ENCODE results near the gene BLOC1S6. TPM values are rescaled to one million over a fixed set of nuclear protein-coding genes. Genes with fewer than 3 reads are reported as not detected.

Gene BLOC1S6
- total and polyA plus RNA-seq, 4 donors, result 13.3 to 37.0 (median 21.5) TPM

GRCh38 chr15:45588219-45588875, 1.2 kb downstream of the BLOC1S6 start:
- H3K27ac ChIP-seq (ENCODE audit: low read depth in 1 of 2, low read length in 2 of 2), result peak overlapping the region; percentile 97 to 99
- no peak for TF ChIP-seq CTCF (IDR thresholded peaks at IDR 0.05; ENCODE audit: low read depth, low read length, missing input control)
- no peak for TF ChIP-seq ATF3 (IDR thresholded peaks at IDR 0.05)
- no peak for TF ChIP-seq SP1 (IDR thresholded peaks at IDR 0.05)
- TF ChIP-seq EGR1 (IDR thresholded peaks at IDR 0.05; ENCODE audit: low read depth in 2 of 2), result no peak
- no peak for TF ChIP-seq HNF4A (conservative IDR thresholded peaks at IDR 0.05)
- no peak for TF ChIP-seq HNF4G (IDR thresholded peaks at IDR 0.05)
- no peak for TF ChIP-seq FOXA2 (IDR thresholded peaks at IDR 0.05)
- no peak for TF ChIP-seq GABPA (IDR thresholded peaks at IDR 0.05 in 1 of 2, conservative IDR thresholded peaks at IDR 0.05 in 1 of 2)
- TF ChIP-seq FOXA1 (IDR thresholded peaks at IDR 0.05), result no peak
- no peak for TF ChIP-seq YY1 (IDR thresholded peaks at IDR 0.05)
- no peak for TF ChIP-seq MAX (IDR thresholded peaks at IDR 0.05)
- H3K9me3 ChIP-seq (ENCODE audit: control insufficient read depth in 4 of 4, low read length in 3 of 4), result no peaks in the 10 kb centered on the region
- 31% methylated on average over 6 of the region's 6 CpGs for WGBS
- no peak for DNase-seq (ENCODE audit: low spot score)
- H3K36me3 ChIP-seq (ENCODE audit: control insufficient read depth in 4 of 4, insufficient read depth in 3 of 4, low read depth in 1 of 4, low read length in 3 of 4), result peaks cover 0 to 5% (median 2%) of the 10 kb centered on the region in 4 donors
- H3K4me1 ChIP-seq (ENCODE audit: control insufficient read depth in 4 of 4, insufficient read depth in 4 of 4, low read length in 3 of 4), result peaks cover 0 to 27% (median 20%) of the 10 kb centered on the region in 4 donors
- H3K9ac ChIP-seq (ENCODE audit: low read depth in 1 of 2, low read length in 2 of 2), result peak overlapping the region; percentile 95 to 96
- H3K4me3 ChIP-seq (ENCODE audit: low read depth in 1 of 3, low read length in 3 of 3), result peak overlapping the region; percentile 77 to 96 (median 87)
- no peaks in the 10 kb centered on the region for H3K27me3 ChIP-seq (ENCODE audit: control insufficient read depth in 4 of 4, insufficient read depth in 4 of 4, low read length in 3 of 4)

- Histone ChIP-seq H3K9ac (ENCODE audit: low read depth in 1 of 2, low read length in 2 of 2) (no peak overlapping the region), H3K36me3 (ENCODE audit: control insufficient read depth in 4 of 4, insufficient read depth in 3 of 4, low read depth in 1 of 4, low read length in 3 of 4) (peaks cover 0 to 7% (median 3%) of the 10 kb centered on the region in 4 donors), H3K27ac (ENCODE audit: low read depth in 1 of 2, low read length in 2 of 2) (no peak overlapping the region), H3K27me3 (ENCODE audit: control insufficient read depth in 4 of 4, insufficient read depth in 4 of 4, low read length in 3 of 4) (no peaks in the 10 kb centered on the region), H3K9me3 (ENCODE audit: control insufficient read depth in 4 of 4, low read length in 3 of 4) (no peaks in the 10 kb centered on the region), H3K4me3 (ENCODE audit: low read depth in 1 of 3, low read length in 3 of 3) (no peak overlapping the region), H3K4me1 (ENCODE audit: control insufficient read depth in 4 of 4, insufficient read depth in 4 of 4, low read length in 3 of 4) (peaks cover 0 to 27% (median 20%) of the 10 kb centered on the region in 4 donors)
- no peak for DNase-seq (ENCODE audit: low spot score)
- 87% methylated on average over 5 of the region's 5 CpGs for WGBS
- no peak for TF ChIP-seq JUND (IDR thresholded peaks at IDR 0.05)
- TF ChIP-seq RXRA (IDR thresholded peaks at IDR 0.05), result no peak
- TF ChIP-seq ZBTB33 (IDR thresholded peaks at IDR 0.05), result no peak
- no peak for TF ChIP-seq REST (IDR thresholded peaks at IDR 0.05)
- no peak for TF ChIP-seq EGR1 (IDR thresholded peaks at IDR 0.05; ENCODE audit: low read depth in 2 of 2)
- no peak for TF ChIP-seq RAD21 (IDR thresholded peaks at IDR 0.05)
- no peak for TF ChIP-seq CTCF (IDR thresholded peaks at IDR 0.05; ENCODE audit: low read depth, low read length, missing input control)
- no peak for TF ChIP-seq HNF4A (conservative IDR thresholded peaks at IDR 0.05)
- no peak for TF ChIP-seq GABPA (IDR thresholded peaks at IDR 0.05 in 1 of 2, conservative IDR thresholded peaks at IDR 0.05 in 1 of 2)
- no peak for TF ChIP-seq YY1 (IDR thresholded peaks at IDR 0.05)
- TF ChIP-seq FOXA2 (IDR thresholded peaks at IDR 0.05), result no peak
Measured at GRCh38 chr15:45589256-45589655, 2.1 kb downstream of the BLOC1S6 start.
